Measurements from ENCODE around the gene INCENP. TPM values are rescaled to one million over a fixed set of nuclear protein-coding genes. Genes with fewer than 3 reads are reported as not detected.

Gene INCENP
- total RNA-seq, 1 donor from 2014 or later = 13.5 TPM

Other genes with a start within 250 kb of the INCENP start
- gene FADS3, start 232.5 kb upstream of the INCENP start, total RNA-seq = 126 TPM
- gene RAB3IL1, start 206.4 kb upstream of the INCENP start, total RNA-seq = 9.4 TPM
- 1.1 TPM for gene BEST1, start 173.7 kb upstream of the INCENP start, total RNA-seq
- 3,174 TPM for gene FTH1, start 156.4 kb upstream of the INCENP start, total RNA-seq
- not detected for gene SCGB1D1, start 66.2 kb downstream of the INCENP start, total RNA-seq
- not detected for gene SCGB2A1, start 84.7 kb downstream of the INCENP start, total RNA-seq
- not detected for gene SCGB1D2, start 118.2 kb downstream of the INCENP start, total RNA-seq
- not detected for gene SCGB2A2, start 146.1 kb downstream of the INCENP start, total RNA-seq
- gene SCGB1D4, start 175.1 kb downstream of the INCENP start, total RNA-seq = not detected
- gene ASRGL1, start 213.4 kb downstream of the INCENP start, total RNA-seq = 9.2 TPM